ENCODE results near the gene CTDNEP1. TPM values are rescaled to one million over a fixed set of nuclear protein-coding genes. Genes with fewer than 3 reads are reported as not detected.

CTDNEP1 gene
- total and polyA plus RNA-seq, 9 donors, result 42.3 to 256 (median 123) TPM

GRCh38 chr17:7223375-7223774 lies 28.2 kb downstream of the CTDNEP1 start:
- Histone ChIP-seq H3K27me3 (no peaks in the 10 kb centered on the region), H3K27ac (no peak overlapping the region), H3K4me1 (ENCODE audit: insufficient read depth) (peaks cover 5% of the 10 kb centered on the region), H3K4me3 (no peak overlapping the region), H3K9me3 (no peaks in the 10 kb centered on the region), H3K36me3 (no peaks in the 10 kb centered on the region)
- TF ChIP-seq EP300 (IDR thresholded peaks at IDR 0.05), result no peak
- TF ChIP-seq CTCF (IDR thresholded peaks at IDR 0.05), result no peak
- TF ChIP-seq POLR2A (IDR thresholded peaks at IDR 0.05), result no peak
- 64 to 75% (median 71%) methylated on average over 3 to 4 of the region's 4 CpGs for WGBS, 3 donors
- DNase-seq, result no peak
- intact Hi-C loops (cut with DNase I), result no loop called here

- Histone ChIP-seq H3K4me1 (ENCODE audit: insufficient read depth) (peaks cover 7% of the 10 kb centered on the region), H3K4me3 (no peak overlapping the region), H3K27ac (no peak overlapping the region), H3K9me3 (no peaks in the 10 kb centered on the region), H3K36me3 (no peaks in the 10 kb centered on the region), H3K27me3 (no peaks in the 10 kb centered on the region)
- WGBS, 3 donors, result 62 to 67% (median 64%) methylated on average over 7 of the region's 7 CpGs
- no peak for DNase-seq
- intact Hi-C loops (cut with DNase I), result no loop called here
- TF ChIP-seq EP300 (IDR thresholded peaks at IDR 0.05) (no peak), POLR2A (IDR thresholded peaks at IDR 0.05) (no peak), CTCF (IDR thresholded peaks at IDR 0.05) (no peak)
Observed at GRCh38 chr17:7222972-7223292, 28.6 kb downstream of the CTDNEP1 start.

GRCh38 chr17:7222093-7222971 lies 29.2 kb downstream of the CTDNEP1 start:
- H3K27me3 ChIP-seq, result no peaks in the 10 kb centered on the region
- peaks cover 10% of the 10 kb centered on the region for H3K4me1 ChIP-seq (ENCODE audit: insufficient read depth)
- intact Hi-C loops (cut with DNase I), result no loop called here
- DNase-seq, result peak in 1 of 5 donors; percentile 38
- H3K27ac ChIP-seq, result no peak overlapping the region
- 71 to 73% (median 72%) methylated on average over 15 of the region's 15 CpGs for WGBS, 3 donors
- no peak overlapping the region for H3K4me3 ChIP-seq
- H3K9me3 ChIP-seq, result no peaks in the 10 kb centered on the region
- TF ChIP-seq POLR2A (IDR thresholded peaks at IDR 0.05), result no peak
- TF ChIP-seq CTCF (IDR thresholded peaks at IDR 0.05), result no peak
- TF ChIP-seq EP300 (IDR thresholded peaks at IDR 0.05), result no peak
- no peaks in the 10 kb centered on the region for H3K36me3 ChIP-seq

GRCh38 chr17:7221278-7222092 lies 30.0 kb downstream of the CTDNEP1 start:
- intact Hi-C loops (cut with DNase I), result no loop called here
- WGBS, 3 donors, result 57 to 70% (median 63%) methylated on average over 10 of the region's 10 CpGs
- H3K4me1 ChIP-seq (ENCODE audit: insufficient read depth), result peaks cover 12% of the 10 kb centered on the region
- no peaks in the 10 kb centered on the region for H3K27me3 ChIP-seq
- no peak overlapping the region for H3K27ac ChIP-seq
- H3K36me3 ChIP-seq, result no peaks in the 10 kb centered on the region
- H3K9me3 ChIP-seq, result no peaks in the 10 kb centered on the region
- H3K4me3 ChIP-seq, result no peak overlapping the region
- no peak for TF ChIP-seq EP300 (IDR thresholded peaks at IDR 0.05)
- TF ChIP-seq CTCF (IDR thresholded peaks at IDR 0.05), result no peak
- TF ChIP-seq POLR2A (IDR thresholded peaks at IDR 0.05), result no peak
- DNase-seq, result peak in 1 of 5 donors; percentile 27

Data from ovary (tissue), 9 donors.